Liver (tissue), 3 donors: ENCODE results near the gene CYB5D1.

Experiments
- EGR1 ChIP-seq, 2 donors: IDR thresholded peaks; 2 replicates each; pipeline ENCODE4 v1.6.1; 2016 to 2018; ENCODE audit warnings: antibody characterized with exemption in 2 of 2, low read depth in 2 of 2
- GABPA ChIP-seq, 2 donors: IDR thresholded peaks in 1 of 2; conservative IDR thresholded peaks in 1 of 2; 2 replicates each; pipeline ENCODE4 v1.6.1; 2016; ENCODE audit warnings: antibody characterized with exemption in 2 of 2, mild to moderate bottlenecking in 1 of 2, moderate library complexity in 1 of 2
- JUND ChIP-seq, 2 donors: IDR thresholded peaks; 2 replicates each; pipeline ENCODE4 v1.6.1; 2016; ENCODE audit warnings: antibody characterized with exemption in 2 of 2
- REST ChIP-seq: IDR thresholded peaks from 2 replicates; pipeline ENCODE4 v1.6.1; 2016; ENCODE audit warnings: antibody characterized with exemption, mild to moderate bottlenecking
- TF ChIP-seq, protein P1 (sequence below): fragments of 150-350 bp; IDR thresholded peaks from 2 replicates; pipeline ENCODE4 v1.5.1; 2017; ENCODE audit warnings: improper control_type of control experiment, low read depth, low read length; ENCODE audit not compliant: missing input control
- donor health status: healthy.
- donor health status: healthy.

DNA sequence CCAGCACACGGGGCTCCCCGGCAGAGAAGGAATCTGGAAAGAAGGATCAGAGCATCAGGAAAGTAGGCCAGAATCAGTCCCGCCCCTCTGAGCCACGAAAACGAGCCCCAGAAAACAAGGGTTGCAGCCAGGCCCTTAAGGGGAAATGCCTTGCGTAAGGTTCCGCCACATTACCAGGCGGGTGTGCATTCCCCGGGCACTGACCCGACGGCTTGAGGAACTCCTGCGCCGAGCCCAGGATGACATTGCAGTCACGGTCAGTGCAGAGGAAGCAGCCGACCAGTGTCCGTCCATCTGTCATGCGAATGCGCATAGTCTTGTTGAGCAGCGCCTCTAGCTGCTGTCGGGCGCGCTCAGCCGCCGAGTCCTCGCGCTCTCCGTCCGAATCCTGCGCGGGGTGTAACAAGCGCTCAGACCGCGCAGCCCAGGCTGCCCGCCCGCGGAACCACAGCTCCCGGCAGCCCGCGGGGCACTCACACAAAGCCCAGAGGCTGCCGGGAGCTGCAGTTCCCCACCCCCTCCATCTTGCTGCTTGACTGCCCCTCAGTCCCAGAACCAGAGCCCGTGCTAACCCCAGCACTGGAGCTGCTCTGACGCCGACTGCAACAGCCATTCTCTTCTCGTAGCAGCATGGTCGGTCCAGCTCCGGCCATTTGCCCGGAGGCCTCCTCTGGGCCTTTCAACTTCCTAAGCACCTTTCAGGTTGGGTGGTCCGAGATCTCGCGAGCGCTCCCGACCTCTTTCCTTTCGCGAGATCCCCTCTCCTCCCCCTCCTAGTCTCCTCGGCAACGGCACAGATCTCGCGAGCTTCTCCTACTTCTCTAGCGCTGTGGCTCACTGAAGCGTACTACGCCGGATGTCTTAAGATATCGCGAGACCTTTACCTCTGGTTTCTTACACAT, 741 bp upstream of the CYB5D1 start, which contains the start of gene NAA38:
- TF ChIP-seq, protein P1, sequence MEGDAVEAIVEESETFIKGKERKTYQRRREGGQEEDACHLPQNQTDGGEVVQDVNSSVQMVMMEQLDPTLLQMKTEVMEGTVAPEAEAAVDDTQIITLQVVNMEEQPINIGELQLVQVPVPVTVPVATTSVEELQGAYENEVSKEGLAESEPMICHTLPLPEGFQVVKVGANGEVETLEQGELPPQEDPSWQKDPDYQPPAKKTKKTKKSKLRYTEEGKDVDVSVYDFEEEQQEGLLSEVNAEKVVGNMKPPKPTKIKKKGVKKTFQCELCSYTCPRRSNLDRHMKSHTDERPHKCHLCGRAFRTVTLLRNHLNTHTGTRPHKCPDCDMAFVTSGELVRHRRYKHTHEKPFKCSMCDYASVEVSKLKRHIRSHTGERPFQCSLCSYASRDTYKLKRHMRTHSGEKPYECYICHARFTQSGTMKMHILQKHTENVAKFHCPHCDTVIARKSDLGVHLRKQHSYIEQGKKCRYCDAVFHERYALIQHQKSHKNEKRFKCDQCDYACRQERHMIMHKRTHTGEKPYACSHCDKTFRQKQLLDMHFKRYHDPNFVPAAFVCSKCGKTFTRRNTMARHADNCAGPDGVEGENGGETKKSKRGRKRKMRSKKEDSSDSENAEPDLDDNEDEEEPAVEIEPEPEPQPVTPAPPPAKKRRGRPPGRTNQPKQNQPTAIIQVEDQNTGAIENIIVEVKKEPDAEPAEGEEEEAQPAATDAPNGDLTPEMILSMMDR = peak; percentile 42
- TF ChIP-seq GABPA (IDR thresholded peaks at IDR 0.05 in 1 of 2, conservative IDR thresholded peaks at IDR 0.05 in 1 of 2) (peak in 1 of 2 donors; percentile 61), JUND (IDR thresholded peaks at IDR 0.05) (no peak), REST (peak; percentile 8), EGR1 (IDR thresholded peaks at IDR 0.05; ENCODE audit: low read depth in 2 of 2) (no peak)
